Measurements from ENCODE around the gene TCF12. TPM values are rescaled to one million over a fixed set of nuclear protein-coding genes. Genes with fewer than 3 reads are reported as not detected.
A peak's percentile ranks its signal among the peaks of the same experiment; 100 is the strongest.

TCF12 gene
- polyA plus RNA-seq (ENCODE audit: insufficient read length), result 96.8 TPM

GRCh38 chr15:56918046-56918938, at the start of gene TCF12:
TCF12 (plus strand) TSS chr15:56918644; CDS start chr15:56919914, 1,270 bp downstream.
- DNase-seq, result peak; percentile 98

GRCh38 chr15:56869573-56869972, 48.9 kb upstream of the TCF12 start:
- no peak for DNase-seq

GRCh38 chr15:56871185-56871584, 47.3 kb upstream of the TCF12 start:
- no peak for DNase-seq

- no peak for DNase-seq
These were observed 46.6 kb upstream of the TCF12 start for GRCh38 chr15:56871867-56872266.

DNA sequence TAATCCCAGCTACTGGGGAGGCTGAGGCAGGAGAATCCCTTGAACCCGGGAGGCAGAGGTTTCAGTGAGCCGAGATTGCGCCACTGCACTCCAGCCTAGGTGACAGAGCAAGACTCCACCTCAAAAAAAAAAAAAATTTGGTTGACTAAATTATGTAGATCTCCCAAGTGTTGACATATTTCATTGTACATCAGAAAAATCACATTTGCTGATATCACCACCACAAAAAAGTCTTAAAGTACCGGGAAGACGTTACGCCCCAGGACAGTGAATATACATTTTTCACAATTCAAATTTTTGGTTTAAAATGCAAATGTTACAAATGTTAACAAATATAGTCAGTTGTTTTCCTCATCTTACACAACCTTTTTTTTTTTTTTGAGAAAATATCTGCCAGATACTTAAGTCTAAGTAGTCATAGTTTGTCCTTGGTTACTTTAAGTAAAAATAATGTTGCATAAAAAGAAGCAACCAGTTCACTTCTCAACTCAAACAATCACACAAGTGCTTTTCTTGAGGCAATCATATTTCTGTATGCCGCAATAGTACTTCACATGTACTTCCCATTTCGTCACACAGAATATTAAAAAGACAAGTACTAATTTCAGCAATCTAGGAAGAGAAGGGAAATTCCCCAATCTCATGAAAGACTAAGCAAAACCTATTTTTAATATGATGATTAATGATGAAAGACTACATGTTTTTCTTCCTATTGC, 41.0 kb upstream of the TCF12 start:
- no peak for DNase-seq

DNA sequence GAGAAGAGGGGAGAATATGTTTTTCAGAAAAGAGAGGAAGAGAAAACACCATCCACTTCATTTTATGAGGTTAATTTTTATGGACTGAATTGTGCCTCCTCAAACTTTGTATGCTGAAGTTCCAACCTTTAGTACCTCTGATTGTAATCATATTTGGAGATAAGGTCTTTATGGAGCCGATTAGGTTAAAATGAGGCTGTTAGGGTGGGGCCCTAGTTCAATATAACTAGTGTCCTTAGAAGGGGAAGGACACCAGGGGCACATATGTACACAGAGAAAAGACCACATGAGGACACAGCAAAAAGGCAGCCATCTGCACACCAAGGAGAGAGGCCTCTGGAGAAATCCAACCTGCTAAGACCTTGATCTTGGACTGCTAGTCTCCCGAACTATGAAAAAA, 38.9 kb upstream of the TCF12 start:
- DNase-seq, result no peak

DNA sequence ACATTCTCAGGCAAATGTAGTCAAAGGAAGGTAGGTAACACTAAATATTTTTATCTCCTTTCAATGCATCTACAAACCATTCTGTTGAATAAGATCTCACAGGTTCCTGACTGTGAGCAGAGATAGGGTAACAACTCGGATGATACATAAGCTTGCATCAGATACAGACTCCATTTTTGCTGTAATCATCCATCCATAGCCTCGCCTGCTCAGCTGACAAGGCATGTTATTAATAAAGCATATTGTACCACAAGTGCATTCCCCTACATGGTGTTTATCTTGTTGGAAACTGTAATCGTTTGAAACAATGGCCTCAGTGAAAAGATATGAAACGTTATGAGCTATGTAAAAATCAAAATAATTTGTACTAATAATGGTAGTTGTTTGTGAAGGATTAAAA, 35.4 kb upstream of the TCF12 start:
- DNase-seq, result no peak

GRCh38 chr15:56886363-56886931, 32.0 kb upstream of the TCF12 start:
- DNase-seq, result no peak

GRCh38 chr15:56886932-56887781, 31.3 kb upstream of the TCF12 start:
- peak; percentile 96 for DNase-seq

DNA sequence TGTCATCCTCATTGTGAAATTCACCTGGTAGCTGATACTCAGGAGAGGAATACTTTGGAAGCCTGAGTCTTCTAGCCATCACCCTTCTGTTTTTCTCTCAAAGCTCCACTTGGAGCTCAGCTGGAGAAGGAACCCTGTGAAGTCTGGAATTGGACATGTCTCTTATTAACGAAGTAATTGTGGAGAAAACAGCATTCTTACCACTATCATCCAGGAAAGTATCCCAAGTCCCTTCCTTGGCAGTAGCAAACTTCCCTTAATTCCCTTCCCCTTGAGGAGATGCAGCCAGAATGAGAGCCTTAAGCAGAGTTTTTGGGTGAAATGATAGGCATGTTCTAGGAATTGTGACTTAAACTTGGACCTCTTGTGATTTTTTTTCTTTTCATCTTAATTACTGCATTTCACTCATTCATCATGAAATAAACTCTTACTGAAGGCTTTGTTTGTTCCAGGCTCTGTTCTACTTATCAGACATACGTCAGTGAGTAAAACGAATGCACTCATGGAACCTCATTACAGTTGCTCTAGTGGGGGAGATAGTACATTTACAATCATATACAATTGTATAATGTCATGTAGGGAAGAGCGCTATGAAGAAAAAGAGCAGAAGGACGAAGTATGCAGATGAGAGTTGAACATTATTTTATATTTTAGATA, 30.5 kb upstream of the TCF12 start:
- DNase-seq, result no peak

DNA sequence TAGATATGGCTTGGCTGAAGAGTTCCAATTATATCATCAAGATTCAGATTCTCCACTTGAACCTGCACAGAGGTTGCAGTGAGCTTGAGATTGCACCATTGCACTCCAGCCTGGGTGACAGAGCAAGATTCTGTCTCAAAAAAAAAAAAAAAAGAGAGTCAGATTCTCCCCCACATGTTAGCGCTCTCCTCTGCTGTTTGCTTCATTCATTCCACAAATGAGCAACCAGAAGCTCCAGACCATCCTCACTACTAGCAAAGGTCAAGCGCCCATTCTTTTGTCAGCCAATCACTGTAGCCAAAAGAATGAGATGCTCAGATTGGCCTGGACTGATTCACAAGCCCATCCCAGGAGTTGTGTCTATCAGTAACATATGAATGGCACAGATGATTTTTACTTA, 28.4 kb upstream of the TCF12 start:
- DNase-seq, result no peak

DNA sequence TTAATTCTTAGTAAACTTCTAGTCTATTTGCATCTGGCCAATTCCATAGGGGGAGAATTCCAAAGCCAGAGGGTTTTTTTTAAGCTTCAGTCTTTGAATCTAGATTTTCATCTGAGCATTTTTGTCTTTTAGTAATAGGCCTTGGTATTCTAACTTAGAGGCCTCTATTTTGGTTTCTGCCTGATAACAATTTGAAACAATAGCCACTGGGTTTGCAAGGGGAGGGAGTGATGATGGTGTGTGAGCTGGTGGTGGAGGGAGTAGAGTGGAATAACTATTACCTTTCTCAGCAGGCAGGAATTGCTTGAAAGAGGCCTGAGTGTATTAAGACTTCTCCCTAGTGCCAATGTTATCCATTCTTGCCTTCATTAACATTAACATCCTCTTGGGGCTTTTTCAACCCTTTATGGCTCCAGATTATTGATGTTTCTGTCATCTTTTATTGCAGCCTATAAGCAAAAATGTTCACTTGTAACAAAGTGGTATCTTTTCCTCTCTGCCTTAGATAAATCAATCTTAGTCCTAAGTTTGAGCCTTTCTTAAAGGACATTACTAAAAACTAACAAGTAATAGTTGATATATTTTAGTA, 26.5 kb upstream of the TCF12 start:
- no peak for DNase-seq

GRCh38 chr15:56892659-56893363, 25.6 kb upstream of the TCF12 start:
- DNase-seq, result no peak

DNA sequence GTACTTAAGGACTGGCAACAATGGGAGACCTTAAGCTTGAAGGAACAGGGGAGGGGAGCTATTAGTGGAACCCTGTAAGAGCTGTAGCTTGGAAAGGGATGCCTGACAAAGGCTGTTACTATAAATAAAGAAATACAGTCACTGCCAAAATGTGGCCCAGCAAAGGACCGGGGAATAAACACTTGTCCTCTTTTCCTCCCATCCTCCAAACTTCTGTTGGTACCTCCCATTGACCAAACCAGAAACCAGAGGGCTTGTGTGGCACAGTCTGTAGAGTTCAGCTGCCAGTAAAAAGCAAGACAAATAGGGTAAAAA, 25.1 kb upstream of the TCF12 start:
- no peak for DNase-seq

DNA sequence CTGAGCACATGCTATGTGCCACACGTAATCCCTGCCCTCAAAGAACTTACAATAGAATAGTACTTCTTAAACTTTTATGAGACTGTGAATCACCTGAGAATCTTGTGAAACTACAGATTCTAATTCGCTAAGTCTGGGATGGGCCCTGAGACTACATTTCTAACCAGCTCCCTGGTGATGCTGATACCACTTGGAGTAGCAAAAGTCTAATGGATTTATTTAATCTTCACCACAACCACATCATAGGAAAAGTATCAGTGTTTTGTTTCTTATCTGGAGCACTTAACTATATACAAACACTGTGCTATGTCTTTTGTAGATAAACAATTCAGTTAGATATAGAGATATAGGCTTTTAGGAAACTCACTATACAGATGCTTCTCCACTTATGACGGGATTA, 23.8 kb upstream of the TCF12 start:
- no peak for DNase-seq

GRCh38 chr15:56901931-56902330, 16.5 kb upstream of the TCF12 start:
- no peak for DNase-seq

GRCh38 chr15:56906766-56907165, 11.7 kb upstream of the TCF12 start:
- DNase-seq, result no peak

- no peak for DNase-seq
These were observed 7.6 kb upstream of the TCF12 start for GRCh38 chr15:56910801-56911200.

- no peak for DNase-seq
These were observed 5.2 kb upstream of the TCF12 start for GRCh38 chr15:56913241-56913640.

DNA sequence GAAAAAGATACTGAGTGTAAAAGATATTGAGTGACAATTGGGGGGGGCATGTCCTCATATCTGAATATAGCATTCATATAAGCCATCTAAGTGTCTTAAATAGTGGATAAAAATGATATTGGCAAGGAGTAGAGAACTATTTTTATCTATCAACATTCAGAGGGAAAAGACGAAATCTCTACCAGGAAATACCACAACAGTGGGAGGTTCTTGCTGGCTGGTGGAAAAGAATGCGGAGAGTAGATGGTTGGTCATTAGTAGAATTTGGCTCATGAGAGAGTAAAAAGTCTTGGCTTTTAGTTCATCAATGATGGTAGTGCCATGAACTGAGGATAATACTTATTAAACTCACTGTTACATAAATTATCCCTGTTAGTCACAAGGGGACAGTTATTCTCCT, 4.8 kb upstream of the TCF12 start:
- DNase-seq, result no peak

- no peak for DNase-seq
These were observed 2.6 kb upstream of the TCF12 start for GRCh38 chr15:56915888-56916287.

Measured in hindlimb muscle (tissue), 1 donor.